ENCODE data around the gene DRD3. TPM values are rescaled to one million over a fixed set of nuclear protein-coding genes. Genes with fewer than 3 reads are reported as not detected.

DRD3 gene
- total RNA-seq, 1 experiment from 2014 or later, result not detected

GRCh38 chr3:114119776-114120175 lies 59.1 kb downstream of the DRD3 start:
- Histone ChIP-seq H3K4me2 (ENCODE audit: insufficient read depth, insufficient read length, low read length) (no peak overlapping the region), H3K14ac (ENCODE audit: insufficient read depth, low read length) (no peak overlapping the region)
- DNase-seq, result no peak

More at GRCh38 chr3:114119776-114120175, 59.1 kb downstream of the DRD3 start:
- no peak overlapping the region for H3K56ac ChIP-seq (ENCODE audit: insufficient read length, low read depth, low read length)
- WGBS (ENCODE audit: extremely low coverage, insufficient read length, low lambda C conversion rate), result no CpG with 5 or more reads among the region's 1 CpG
- no peaks in the 10 kb centered on the region for H3K9me3 ChIP-seq (ENCODE audit: control insufficient read depth, low read depth, low read length)
- no peak overlapping the region for H2AFZ ChIP-seq (ENCODE audit: low read length)
- TF ChIP-seq, protein P1, sequence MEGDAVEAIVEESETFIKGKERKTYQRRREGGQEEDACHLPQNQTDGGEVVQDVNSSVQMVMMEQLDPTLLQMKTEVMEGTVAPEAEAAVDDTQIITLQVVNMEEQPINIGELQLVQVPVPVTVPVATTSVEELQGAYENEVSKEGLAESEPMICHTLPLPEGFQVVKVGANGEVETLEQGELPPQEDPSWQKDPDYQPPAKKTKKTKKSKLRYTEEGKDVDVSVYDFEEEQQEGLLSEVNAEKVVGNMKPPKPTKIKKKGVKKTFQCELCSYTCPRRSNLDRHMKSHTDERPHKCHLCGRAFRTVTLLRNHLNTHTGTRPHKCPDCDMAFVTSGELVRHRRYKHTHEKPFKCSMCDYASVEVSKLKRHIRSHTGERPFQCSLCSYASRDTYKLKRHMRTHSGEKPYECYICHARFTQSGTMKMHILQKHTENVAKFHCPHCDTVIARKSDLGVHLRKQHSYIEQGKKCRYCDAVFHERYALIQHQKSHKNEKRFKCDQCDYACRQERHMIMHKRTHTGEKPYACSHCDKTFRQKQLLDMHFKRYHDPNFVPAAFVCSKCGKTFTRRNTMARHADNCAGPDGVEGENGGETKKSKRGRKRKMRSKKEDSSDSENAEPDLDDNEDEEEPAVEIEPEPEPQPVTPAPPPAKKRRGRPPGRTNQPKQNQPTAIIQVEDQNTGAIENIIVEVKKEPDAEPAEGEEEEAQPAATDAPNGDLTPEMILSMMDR (conservative IDR thresholded peaks at IDR 0.05), result no peak
- no peak overlapping the region for H3K18ac ChIP-seq (ENCODE audit: insufficient read length, low read depth, low read length)
- H4K20me1 ChIP-seq (ENCODE audit: control insufficient read depth, insufficient read depth, insufficient read length), result no peaks in the 10 kb centered on the region
- Mint-ChIP-seq H3K4me1 (peaks cover 10 to 12% of the 10 kb centered on the region in 2 experiments), H3K36me3 (ENCODE audit: insufficient read depth in 1 of 3, low read depth in 3 of 3) (no peaks in the 10 kb centered on the region), H3K27ac (no peak overlapping the region), H3K27me3 (ENCODE audit: low read depth) (no peaks in the 10 kb centered on the region; the same call in 1 of the 2 replicates), H3K4me3 (no peak overlapping the region), H3K9me3 (no peaks in the 10 kb centered on the region)
- no peak overlapping the region for H3K27ac ChIP-seq (ENCODE audit: insufficient read length, low read depth, low read length)
- H3K4me1 ChIP-seq (ENCODE audit: insufficient read depth, low read length), result no peaks in the 10 kb centered on the region
- H3K23me2 ChIP-seq (ENCODE audit: insufficient read length, low read depth, low read length, poor library complexity, severe bottlenecking), result no peaks in the 10 kb centered on the region
- no peak overlapping the region for H2BK5ac ChIP-seq (ENCODE audit: insufficient read length, low read length)
- H4K8ac ChIP-seq (replicated peaks; ENCODE audit: insufficient read length, low read depth, low read length), result no peak overlapping the region
- no peaks in the 10 kb centered on the region for H3K79me1 ChIP-seq (ENCODE audit: insufficient read depth, low read depth, low read length, poor library complexity, severe bottlenecking)
- no peak overlapping the region for H3T11ph ChIP-seq (ENCODE audit: low read length)
- H2BK12ac ChIP-seq (ENCODE audit: insufficient read length, low read depth, low read length), result no peak overlapping the region
- H3K23ac ChIP-seq (ENCODE audit: insufficient read length, low read depth, low read length), result no peak overlapping the region
- H4K91ac ChIP-seq (ENCODE audit: insufficient read length, low read depth, low read length), result no peak overlapping the region
- no peak overlapping the region for H2AK5ac ChIP-seq (ENCODE audit: insufficient read length, low read length)
- no peak overlapping the region for H3K9ac ChIP-seq (ENCODE audit: extremely low read depth, insufficient read length, low read length)
- no peak overlapping the region for H2BK120ac ChIP-seq (ENCODE audit: low read depth, low read length, poor library complexity, severe bottlenecking)
- no peak overlapping the region for H2BK15ac ChIP-seq (ENCODE audit: low read depth, low read length)
- no peak overlapping the region for H3K4ac ChIP-seq (ENCODE audit: low read depth, low read length)
- no peaks in the 10 kb centered on the region for H3K27me3 ChIP-seq (ENCODE audit: insufficient read depth, low read length)
- H4K5ac ChIP-seq (ENCODE audit: insufficient read length, low read depth, low read length), result no peak overlapping the region
- no peaks in the 10 kb centered on the region for H3K79me2 ChIP-seq (ENCODE audit: insufficient read depth, low read length)
- no peak overlapping the region for H2BK20ac ChIP-seq (ENCODE audit: low read depth, low read length, poor library complexity, severe bottlenecking)

Measured in H9 (cell line).